Stimulated activated CD4-positive, alpha-beta T cell treated with anti-CD3 and anti-CD28 coated beads, Interleukin-1b, Interleukin-23, amount 100 ng/mL, for 1 hour (primary cell): ENCODE data around the gene TIAM2.
"Not testable (repeated sequence)": the region's sequence is repeated elsewhere in the genome, so short reads cannot be mapped to it uniquely, and the experiment has no call there.

ENCODE experiments used
- DNase-seq, 2 donors: peaks; one replicate each; pipeline ENCODE4 v3.0.0-alpha.2; 2020; ENCODE audit warnings: low read depth in 2 of 2

Gene TIAM2

DNA sequence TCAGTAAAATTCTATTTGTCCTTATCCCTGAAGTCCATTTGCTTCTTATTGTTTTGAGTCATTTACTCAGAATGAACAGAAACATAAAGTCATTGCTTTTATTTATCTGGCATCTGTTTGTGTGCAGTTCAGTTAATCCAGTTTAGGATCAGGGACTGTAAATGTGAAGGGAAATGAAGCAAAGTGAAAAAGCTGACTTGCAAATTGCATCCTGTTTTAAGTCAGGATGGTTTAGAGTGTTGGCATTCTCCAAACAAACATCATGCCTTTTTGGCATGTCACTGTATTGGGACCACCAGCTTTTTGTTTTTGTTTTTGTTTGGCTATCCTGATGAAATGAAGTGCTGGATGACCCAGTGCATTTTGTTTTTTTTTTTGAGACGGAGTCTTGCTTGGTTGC is 168.5 kb downstream of the TIAM2 start:
- no peak for DNase-seq

DNA sequence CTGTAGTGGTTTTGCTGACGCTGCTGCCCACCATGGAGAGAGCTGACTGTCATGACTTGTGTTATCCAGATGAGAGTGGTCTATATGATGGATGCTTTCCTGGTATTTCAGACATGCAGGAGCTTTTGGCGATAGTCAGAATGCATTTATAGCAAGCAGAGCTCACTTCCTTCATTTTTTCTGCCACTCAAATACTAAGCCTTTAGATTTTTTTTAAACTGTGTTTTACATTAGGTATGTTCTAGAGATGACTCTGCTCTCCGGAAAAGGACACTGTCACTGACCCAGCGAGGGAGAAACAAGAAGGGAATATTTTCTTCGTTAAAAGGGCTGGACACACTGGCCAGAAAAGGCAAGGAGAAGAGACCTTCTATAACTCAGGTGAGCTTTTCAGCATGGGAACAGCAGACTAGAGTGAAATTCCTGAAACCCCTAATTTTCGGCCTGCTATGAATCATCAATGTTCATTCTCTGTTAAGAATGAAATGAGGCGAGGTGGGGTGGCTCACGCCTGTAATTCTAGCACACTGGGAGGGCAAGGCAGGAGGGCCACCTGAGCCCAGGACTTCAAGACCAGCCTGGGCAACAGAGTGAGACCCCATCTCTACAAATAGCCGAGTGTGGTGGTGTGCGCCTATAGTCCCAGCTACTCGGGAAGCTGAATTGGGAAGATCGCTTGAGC is 170.1 kb downstream of the TIAM2 start:
- no peak for DNase-seq

DNA sequence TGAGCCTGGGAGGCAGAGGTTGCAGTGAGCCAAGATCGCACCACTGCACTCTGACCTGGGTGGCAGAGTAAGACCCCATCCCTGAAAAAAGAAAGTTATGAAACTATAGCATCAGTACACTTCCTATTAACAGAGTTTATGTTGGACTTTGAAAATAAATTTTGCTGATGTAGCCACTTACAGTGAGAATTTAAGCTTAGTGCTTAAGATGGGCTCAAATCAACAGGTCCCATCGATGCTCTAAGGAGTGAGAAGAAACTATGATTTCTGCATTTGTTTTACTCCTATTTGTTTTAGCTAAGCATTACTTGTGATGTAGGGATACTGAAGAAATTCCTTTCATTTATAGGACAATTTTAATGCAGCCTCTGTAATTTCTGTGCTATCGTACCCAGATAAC is 175.4 kb downstream of the TIAM2 start:
- DNase-seq: no peak

DNA sequence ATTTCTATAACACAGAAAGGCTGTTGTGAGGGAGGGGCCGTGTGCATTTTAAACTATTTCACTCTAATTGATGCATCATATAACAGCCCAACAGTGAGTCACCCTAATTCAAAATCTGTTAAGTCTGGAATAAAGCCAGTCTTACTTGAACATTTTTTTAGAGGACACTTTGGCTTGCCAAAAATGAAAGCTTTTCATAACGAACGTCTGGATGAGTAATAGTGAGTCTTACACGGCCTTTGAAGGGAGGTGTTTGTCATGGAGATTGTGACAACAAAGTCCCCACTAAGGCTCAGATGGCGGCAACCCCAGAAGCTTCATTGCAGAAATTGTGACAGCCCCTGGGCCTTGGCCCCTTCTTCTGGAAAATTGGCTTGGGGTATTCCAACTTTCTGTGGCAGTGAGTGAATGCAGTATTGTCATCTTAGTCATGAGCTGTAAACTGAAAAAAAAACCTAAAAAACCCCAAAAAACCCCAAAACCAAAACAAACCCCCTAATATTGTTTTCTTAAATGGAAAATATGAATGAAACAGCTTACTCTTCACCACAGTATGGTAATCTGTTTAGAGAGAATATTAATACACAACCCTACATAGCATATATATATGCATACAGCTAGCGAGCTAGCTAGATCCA is 176.1 kb downstream of the TIAM2 start:
- DNase-seq: peak; percentile 52 to 63

DNA sequence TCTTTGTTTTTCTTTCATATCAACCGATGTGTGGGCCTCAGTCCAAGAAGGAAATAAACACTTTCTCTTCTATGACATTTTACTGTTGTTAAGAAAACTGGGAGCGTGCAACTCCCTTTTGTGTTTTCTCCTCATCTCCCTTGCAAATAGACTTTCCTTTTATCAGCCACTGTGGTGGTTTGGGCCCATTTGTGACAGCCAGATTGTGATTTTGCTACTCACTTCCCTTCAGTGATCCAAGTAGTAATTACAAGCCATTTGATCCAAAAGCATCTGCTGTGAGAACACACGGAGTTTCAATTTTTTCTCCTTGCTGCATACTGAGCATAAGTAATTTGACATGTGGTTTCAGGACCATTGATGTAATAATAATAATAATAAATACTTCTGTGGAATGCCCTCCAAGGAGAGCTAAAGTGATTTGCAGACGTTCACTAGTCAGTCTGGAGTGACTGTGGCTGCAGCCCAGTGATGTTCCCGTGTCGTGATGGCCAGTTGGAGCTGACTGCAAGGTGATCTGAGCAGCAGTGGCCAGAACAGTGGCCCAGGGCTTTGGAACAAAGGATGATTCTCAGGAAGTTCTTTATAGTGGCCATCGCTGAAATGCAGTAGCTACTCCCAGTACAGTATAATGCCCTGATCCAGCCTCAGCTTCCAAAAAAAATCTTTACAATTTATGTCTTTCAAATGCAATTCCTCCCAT is 176.8 kb downstream of the TIAM2 start:
- no peak for DNase-seq

DNA sequence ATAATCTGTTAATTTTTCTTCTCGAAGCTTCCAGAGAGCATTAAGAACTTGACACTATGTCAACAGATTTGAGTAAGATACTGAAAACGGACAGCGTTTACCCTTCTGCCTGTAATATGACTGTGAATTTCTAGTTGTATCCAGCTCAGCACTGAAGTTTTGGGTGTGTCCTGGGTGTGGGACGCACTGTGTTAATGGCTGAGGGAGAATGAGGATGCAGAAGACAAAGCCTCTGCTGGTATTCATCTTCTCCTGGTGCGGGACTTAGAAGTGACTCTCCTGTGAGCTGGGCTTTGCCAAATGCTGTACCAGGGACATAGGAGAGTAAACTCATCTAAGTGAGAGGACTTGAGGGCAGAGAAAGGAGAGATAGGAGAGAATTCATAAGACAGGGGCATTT is 178.4 kb downstream of the TIAM2 start:
- DNase-seq: no peak

DNA sequence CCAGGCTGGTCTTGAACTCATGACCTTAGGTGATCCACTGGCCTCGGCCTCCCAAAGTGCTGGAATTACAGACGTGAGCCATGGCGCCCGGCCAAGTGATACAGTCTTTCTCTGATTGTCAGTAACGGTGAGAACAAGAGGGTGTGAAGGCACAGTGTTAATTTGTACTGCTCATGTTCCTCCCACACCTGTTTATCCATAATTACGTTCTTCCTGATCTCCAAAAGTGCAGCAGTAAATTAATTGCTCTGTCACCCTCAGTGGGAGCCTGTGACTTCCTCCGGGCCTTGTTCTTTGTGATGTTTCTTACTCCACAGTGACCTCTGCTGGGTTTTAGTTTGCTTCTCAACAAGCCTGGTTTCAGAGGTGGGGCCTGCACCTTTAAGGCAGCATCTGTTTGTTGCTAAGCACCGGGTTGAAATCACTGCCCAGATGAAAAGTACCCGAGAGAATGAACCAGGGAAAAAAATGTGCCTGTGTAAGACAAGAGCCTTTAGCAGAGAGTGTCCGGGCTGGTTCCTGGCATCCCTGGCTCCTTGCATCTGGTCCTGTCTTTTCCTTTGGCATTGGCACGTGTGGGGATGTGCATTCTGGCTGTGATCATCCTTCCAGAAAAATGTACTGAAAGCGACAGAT is 179.6 kb downstream of the TIAM2 start:
- DNase-seq: peak in 1 of 2 donors; percentile 25

DNA sequence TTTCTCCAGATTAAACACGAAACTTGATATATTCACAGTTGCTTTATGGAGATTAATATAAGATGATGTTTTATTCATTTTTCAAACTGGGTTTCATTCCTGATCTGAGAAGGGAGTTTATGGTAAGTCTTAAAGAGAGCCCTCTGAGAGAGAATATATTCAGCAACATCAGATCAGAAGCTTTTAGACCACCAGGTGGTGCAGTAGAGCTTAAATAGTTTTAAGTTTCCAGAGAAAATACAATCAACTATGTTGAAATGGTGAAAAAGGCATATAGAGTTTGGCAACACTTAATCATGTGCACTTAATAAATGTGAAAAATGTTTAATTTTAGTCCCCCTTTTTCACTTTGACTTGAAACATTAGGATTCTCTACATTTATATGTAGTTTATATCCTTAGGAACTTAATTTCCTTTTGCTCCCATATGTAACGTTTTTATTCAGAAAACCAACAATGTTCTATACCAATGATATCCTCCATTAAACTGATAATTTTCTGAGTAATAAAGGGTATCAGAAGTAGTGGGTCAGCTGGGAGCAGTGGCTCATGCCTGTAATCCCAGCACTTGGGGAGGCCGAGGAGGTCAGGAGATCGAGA is 182.3 kb downstream of the TIAM2 start:
- DNase-seq: no peak

DNA sequence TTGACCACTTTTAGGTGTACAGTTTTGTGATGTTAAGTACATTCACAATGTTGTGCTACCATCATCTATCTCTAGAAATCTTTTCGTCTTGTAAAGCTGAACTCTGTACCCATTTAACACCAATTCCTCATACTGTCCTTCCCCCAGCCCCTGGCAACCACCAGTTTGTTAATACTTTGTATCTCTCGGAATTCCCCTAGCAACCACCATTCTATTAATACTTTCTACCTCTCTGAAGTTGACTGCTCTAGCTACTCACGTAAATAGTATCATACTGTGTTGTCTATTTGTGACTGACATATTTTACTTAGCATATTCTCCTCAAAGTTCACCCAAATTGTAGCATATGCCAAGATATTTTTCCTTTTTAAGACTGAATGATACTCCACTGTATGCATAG is 186.4 kb downstream of the TIAM2 start:
- no peak for DNase-seq

DNA sequence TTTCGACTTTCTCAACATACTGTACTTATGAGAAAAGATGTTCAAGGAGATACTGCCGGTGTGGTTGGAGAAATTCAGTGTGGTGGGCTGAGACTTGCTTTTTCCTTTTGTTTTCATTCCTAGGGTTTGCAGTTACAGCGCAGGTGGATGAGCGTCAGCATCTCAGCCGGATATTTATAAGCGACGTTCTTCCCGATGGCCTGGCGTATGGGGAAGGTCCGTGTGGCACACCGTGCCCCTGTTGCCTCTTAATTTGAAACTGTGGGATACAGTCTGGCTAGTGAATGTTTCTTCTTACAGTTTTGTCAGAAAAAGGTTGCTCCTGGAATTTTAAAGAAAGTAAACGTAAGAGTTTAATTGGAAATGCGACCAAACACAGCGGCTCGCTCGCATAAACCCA is 187.0 kb downstream of the TIAM2 start:
- no peak for DNase-seq

DNA sequence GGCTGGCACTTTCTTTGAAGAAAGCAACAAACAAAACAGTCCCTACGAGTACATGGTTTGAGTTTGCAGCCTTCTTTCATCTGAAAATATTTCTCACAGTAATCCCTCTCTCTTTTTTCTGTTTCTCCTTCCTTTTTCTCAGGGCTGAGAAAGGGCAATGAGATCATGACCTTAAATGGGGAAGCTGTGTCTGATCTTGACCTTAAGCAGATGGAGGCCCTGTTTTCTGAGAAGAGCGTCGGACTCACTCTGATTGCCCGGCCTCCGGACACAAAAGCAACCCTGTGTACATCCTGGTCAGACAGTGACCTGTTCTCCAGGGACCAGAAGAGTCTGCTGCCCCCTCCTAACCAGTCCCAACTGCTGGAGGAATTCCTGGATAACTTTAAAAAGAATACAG is 188.0 kb downstream of the TIAM2 start:
- no peak for DNase-seq

DNA sequence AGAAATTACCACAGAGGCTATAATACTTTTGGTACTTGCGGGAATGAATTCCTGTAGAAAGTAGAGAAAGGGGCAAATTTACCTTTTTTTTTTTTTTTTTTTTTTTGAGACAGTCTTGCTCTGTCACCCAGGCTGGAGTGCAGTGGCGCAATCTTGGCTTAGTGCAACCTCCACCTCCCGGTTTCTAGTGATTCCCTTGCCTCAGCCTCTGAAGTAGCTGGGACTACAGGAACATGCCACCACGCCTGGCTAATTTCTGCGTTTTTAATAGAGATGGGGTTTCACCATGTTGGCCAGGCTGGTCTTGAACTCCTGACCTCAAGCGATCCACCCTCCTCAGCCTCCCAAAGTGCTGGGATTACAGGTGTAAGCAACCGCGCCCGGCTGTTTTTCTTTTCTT is 189.9 kb downstream of the TIAM2 start:
- not testable (repeated sequence) for DNase-seq

DNA sequence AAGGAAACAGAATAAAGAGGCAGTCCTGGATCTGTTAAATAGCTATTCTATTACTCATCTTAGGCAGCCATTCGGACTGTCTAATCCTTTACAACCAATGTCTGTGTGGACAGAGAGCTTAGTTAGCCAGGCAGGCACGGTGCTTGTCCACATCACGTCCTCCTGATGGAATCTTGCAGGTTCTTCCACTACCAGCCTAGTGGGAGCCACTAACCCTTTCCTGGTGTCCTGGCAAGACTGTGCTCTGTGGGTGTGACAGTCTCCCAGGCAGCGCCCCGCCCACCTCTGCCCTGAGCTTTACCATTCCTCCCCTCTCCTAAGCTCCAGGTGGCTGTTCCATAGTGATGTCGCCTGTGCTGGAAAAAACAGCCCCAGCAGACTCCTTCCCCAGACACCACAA is 190.4 kb downstream of the TIAM2 start:
- DNase-seq: no peak

DNA sequence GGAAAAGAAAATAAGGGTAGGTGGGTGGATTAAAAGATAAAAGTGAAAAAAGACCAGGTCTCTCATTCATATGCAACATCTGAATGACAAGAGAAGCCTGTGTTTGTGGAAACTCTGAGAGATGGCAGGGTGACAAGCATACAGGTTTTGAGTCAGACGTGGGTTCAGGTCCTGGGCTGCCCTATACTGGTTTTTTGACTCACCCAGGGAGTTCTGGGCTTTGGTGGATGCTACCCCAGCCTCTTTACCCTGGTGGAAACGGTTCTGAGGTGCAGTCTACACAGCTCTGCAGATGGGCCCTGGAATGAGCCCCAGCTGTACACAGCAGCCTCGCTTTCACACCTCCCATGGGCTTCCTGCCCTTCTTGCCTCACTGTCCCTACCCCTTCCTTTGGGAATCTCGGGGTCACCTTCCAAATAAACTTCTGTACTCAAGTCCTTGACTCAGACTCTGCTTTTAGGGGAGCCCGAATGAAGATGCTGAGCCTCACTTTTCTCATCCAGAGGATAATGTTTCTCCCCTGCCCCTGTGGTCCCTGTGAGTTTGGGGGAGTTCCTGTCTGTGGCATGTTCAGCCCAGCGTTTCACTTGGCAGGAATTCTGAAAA is 191.0 kb downstream of the TIAM2 start:
- no peak for DNase-seq

DNA sequence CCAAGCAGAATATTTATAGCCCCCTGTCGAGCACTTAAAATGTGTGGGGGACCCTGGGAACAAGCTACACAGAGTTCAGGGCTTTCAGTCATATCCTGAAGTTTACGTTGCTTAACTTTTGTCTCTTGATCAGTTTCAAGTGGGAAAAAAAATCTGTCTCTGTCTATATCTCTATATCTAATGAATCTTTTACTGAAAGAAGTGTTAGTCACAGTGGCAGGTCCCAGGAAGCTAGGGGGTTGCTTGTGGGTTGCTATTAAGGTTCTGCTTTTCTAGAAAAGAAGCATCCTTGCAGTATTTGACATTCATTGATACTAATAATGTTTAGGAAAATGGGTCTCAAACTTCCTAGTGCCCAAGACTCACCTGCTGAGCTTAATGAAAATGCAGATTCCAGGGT is 192.0 kb downstream of the TIAM2 start:
- DNase-seq: no peak

DNA sequence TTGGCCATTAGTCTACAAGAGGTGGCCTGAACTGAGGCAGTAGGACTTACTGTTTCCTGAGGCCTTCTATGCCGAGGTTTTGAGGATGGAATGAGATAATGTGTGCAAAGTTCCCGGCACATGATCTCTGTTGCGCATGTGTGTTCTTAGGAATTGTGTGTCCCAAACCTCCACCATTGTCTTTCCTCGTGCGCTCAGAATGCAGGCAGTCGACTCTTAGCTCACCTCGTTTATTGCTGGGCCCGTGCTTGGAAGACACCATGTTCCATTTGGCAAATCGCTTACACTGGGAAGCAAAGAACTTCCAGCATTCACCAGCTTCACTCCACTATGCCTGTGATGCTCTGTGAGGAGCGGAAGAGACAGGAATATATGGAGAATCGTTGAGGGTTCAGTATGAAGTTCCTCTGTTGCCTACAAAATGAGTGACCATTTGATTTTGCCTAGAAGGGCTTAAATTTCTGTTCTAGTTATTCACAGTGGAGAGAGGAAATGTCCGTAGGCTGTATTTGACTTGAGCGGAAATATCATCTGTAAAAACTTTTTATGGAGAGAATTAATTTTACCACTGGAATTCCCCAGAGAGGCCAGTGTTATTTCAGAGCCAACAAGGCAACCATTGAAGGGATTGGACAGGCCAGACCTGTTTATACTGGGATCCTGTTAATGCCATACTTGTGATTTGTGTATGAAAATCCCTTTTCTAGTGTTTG is 193.0 kb downstream of the TIAM2 start:
- DNase-seq: no peak

DNA sequence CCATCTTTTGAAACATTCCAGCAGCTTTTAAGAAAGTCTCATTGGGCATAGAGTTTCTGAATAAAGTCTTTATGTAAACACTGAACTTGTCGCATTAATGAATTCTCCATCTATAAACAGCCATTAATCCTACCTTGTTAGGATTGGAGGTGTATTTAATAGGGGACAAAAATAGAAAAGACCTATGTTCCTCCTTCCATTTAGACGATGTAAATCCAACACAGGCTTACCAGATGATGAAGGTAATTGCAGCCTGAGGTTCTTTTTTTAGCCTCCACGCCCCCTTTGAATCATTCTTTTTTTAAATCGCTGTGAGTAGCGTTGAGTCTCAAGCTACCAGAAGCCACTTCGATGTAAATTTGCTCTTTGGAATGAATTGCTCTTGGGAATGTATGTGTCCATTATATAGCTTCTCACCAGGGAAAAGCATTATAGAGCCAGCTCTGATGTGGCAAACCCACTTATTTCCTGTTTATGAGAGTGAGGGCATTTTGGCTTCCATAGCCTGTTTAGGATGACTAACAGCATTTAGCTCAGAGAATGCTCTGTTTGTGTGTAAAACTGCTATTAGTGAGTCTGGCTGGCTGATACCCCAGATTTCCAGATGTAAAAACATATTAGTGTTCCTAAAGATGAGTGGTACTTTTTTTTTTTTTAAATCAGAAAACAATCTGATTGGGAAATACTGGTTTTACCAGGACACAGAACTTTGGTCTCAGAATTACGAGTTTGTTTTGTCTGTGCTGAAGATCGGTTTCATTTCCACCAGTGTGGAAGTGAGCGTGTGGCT is 193.8 kb downstream of the TIAM2 start:
- DNase-seq: no peak

DNA sequence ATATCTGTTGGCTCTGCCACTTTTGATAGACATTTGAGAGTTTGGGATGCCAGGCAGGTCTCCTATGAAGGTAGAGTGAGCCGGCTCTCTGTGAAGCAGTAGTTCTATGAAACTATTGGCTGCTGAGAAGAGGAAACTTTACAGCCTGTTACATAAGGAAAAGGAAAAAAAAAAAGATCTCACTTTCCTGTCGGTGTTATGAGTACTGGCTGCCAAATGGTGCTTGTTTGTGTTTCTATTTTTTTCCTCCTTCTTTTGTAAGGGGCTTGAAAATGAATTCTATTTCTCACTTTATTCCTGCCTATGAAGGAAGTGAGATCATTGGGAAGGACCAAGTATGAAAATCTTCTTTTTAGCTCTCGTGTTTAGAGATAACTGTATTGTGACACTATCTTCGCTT is 195.6 kb downstream of the TIAM2 start:
- no peak for DNase-seq

DNA sequence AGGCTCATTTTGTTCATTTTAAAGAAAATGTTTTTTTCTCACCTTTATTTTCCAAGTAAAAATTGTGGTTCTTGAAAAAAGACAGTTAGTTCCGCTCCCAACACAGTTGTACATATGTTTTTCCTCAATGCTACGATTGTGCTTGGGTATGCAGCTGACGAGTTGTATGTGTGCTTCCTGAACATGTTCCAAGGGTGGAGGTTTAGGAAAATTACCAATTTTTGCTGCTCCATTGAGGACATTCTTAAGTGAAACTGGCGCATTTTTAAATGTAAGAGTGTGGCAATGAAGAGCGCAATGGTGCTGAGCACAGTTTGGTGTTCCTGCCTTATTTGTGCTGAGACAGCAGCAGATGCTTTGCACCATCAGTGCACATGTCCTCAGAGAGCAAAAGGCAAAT is 198.4 kb downstream of the TIAM2 start:
- no peak for DNase-seq

DNA sequence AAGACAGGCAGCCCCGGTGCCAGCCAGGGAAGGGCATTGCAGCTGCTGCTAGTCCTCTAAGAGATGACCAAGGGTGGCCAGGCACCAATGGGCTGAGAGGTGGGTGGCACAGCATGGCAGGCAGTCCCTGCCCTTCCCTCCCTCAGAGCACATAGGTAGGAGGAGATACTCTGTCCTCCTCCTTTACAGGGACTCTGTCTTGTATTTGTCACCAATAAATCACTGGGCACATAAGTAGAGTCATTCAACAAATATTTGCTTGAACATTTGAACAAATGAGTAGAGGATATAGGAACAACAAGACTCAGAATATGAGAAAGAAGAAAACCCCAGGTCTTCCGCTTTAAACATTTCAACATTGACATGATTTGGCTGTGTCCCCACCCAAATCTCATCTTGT is 199.3 kb downstream of the TIAM2 start:
- no peak for DNase-seq
